ENCODE results near the gene ABCB4.

DNA sequence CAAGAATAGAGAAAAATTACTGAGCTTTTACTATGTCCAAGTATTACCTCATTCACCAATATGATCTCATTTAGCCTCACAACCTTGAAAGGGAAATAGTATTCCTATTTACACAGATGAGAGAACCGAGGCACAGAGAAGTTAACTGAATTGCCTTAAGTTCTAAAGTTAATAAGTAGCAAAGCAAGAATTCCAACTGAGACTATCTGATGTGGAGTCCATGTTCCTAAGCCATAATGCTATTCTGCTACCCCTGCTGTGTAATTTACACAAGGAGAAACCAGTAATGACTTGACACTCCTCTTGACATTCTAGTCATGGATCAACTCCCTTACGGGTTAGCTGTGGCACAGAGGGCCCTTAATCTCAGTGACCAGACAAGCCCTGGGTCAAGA is 60.7 kb downstream of the ABCB4 start:
- TF ChIP-seq, protein P1, sequence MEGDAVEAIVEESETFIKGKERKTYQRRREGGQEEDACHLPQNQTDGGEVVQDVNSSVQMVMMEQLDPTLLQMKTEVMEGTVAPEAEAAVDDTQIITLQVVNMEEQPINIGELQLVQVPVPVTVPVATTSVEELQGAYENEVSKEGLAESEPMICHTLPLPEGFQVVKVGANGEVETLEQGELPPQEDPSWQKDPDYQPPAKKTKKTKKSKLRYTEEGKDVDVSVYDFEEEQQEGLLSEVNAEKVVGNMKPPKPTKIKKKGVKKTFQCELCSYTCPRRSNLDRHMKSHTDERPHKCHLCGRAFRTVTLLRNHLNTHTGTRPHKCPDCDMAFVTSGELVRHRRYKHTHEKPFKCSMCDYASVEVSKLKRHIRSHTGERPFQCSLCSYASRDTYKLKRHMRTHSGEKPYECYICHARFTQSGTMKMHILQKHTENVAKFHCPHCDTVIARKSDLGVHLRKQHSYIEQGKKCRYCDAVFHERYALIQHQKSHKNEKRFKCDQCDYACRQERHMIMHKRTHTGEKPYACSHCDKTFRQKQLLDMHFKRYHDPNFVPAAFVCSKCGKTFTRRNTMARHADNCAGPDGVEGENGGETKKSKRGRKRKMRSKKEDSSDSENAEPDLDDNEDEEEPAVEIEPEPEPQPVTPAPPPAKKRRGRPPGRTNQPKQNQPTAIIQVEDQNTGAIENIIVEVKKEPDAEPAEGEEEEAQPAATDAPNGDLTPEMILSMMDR (IDR thresholded peaks at IDR 0.05): no peak
- no peak for TF ChIP-seq POLR2A (IDR thresholded peaks at IDR 0.05)

Data from thyroid gland (tissue), 4 donors.